HG02840 (cell line): ENCODE results near the gene SRD5A1.
"Not testable (repeated sequence)": the region's sequence is repeated elsewhere in the genome, so short reads cannot be mapped to it uniquely, and the experiment has no call there.

Experiments
- ATAC-seq: cut with Tn5 transposase; IDR thresholded peaks from one replicate; pipeline ENCODE4 v1.9.1; 2021; ENCODE audit warnings: mild to moderate bottlenecking, moderate library complexity, moderate number of reproducible peaks; ENCODE audit not compliant: unreplicated experiment, low FRiP score

The SRD5A1 gene

DNA sequence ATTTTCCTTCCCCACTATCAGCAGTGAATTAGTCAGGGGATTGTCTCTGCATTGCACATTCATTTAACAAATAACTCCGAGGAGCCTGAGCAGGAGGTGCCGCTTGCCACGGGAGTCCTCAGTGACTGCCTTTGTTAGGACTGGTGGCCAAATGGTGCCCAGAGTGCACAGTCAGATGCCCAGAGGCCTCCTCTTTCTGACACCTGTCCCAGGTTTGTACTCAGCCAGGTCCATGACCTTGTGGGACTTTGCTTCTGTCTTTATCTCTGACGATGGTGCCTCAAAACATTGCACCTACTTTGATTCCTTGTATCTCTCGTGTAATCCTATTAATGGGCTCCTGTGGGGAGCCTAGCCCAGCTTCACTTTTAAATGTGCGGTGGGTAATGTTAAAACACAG is 4.3 kb downstream of the SRD5A1 start:
- no peak for ATAC-seq

DNA sequence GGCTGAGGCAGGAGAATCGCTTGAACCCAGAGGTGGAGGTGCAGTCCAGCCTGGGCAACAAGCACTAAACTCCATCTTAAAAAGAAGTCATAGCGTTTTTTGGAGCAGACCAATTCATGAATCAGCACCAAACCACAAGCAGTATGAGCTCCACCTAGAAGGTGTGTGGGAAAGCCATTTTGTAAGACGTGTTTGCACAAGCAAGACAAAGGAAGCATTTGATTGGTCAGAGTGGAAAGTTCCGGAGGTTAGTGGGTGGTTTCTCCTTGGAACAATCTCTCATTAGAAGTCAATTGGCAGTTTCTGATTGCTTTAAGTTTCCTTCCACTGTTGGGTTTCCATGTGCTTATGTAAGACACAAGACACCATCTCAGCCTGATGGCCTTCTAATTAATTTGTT is 5.0 kb downstream of the SRD5A1 start:
- ATAC-seq = no peak

DNA sequence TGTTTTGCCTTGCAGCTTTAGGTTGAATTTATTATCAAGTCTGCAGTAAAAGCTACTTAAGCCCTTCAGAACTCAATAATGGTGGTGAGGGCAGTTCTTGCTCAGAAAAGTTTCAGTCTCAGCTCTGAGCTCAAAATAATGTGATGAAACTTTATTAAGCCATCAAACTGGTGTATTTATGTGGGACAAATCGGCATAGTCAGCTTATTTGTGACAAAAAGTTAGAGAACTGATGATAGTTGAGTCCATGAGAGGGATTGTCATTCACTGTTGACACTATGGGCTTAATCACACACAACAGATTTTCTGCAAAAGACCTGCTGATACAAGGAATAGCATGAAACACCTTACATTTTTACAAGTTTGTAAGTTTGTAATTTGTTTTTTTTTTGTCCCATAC is 9.4 kb downstream of the SRD5A1 start:
- ATAC-seq = no peak

DNA sequence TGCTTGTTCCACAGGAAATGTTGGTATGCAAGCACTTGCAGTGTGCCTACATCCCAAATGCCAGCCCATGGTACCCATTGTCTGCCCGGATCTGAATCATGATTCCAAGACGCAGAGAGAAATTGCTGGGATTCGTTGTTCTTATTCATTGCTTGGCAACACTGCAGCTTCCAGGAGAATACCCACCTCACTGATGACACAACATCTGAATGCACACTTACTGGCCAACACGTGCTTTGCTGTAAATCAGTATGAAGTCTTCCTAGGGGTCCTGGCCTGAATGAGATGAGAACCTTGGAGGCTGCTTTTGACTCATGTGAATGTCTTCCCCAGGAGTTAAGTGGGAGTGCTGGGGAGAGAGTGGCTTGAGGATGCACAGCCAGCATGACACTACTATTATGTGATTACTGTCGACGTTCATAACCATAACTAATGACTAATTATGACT is 11.6 kb downstream of the SRD5A1 start:
- no peak for ATAC-seq

DNA sequence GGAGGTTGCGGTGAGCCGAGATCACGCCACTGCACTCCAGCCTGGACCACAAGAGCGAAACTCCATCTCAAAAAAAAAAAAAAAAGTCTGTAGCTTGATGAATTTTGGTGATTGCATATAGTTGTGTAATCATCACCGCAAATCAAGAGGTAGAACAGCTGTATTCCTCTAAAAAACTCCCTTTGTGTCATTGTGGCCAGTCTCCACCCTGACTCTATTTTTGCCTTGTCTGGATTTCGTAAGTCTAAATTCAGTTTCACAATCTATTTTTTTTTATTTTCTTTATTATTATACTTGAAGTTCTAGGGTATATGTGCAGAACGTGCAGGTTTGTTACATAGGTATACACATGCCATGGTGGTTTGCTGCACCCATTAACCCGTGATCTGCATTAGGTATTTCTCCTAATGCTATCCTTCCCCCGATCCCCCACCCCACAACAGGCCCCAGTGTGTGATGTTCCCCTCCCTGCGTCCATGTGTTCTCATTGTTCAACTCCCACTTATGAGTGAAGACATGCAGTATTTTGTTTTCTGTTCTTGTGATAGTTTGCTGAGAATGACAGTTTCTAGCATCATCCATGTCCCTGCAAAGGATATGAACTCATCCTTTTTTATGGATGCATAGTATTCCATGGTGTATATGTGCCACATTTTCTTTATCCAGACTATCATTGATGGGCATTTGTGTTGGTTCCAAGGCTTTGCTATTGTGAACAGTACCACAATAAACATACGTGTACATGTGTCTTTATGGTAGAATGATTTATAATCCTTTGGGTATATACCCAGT is 12.5 kb downstream of the SRD5A1 start:
- ATAC-seq = not testable (repeated sequence)

DNA sequence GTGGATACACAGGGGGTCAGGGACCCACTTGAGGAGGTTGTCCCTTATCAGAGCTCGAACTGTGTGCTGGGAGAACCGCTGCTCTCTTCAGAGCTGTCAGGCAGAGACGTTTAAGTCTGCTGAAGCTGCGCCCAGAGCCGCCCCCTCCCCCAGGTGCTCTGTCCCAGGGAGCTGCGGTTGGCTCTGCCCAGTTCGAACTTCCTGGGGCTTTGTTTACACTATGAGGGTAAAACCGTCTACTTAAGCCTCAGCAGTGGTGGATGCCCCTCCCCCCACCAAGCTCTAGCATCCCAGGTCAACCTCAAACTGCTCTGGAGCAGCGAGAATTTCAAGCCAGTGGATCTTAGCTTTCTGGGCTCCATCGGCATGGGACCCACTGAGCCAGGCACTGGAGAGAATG is 15.9 kb downstream of the SRD5A1 start:
- no peak for ATAC-seq

DNA sequence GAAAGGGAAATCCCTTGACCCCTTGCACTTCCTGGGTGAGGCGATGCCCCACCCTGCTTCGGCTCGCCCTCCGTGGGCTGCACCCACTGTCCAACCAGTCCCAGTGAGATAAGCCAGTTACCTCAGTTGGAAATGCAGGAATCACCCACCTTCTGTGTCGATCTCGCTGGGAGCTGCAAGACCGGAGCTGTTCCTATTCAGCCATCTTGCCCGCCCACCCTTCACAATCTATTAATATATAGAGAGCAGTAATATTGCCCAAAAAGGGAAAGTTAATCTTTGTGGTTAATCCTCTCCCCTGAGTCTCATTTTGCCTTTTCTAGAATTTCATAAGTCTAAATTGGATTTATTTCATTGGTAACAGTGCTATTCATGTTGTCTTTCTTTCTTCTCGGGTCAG is 16.4 kb downstream of the SRD5A1 start:
- ATAC-seq = no peak

DNA sequence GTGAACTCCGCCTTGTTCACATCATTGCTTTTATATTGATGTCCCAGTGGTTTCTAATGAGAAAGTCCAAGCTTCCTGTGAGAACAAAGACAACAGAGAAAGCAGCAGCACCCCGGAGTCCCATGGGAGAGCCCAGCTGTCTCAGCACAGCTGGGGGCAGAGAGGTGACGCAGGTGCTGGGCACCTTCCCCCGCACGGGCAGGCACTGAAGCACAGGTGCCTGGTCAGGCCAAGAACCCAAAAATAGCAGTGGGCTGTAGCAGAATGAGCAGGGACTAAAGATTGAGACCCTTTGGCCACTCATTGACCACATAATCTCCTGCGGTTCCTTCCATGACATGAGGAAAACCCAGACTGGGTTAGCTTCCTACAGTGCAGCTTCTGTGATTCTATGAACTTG is 18.8 kb downstream of the SRD5A1 start:
- ATAC-seq = peak; percentile 84

DNA sequence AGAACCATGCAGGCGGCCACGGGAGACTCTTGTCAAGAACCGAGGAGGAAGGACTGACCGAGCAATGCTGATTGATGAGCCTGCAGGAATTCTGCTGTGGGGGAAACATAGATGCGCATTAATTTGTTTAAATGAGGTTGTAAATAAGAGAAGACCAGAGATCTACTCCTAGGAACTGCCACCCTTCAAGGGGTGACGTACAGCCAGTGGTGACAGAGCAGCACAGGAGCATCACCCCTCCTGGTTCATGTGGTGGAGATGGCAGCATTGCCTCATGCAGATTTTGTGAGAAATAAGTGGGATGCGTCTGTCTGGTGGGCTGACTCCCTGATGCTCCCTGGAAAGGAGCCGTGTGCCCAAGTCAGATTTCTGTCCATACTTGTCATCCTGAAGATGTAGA is 22.2 kb downstream of the SRD5A1 start:
- no peak for ATAC-seq

DNA sequence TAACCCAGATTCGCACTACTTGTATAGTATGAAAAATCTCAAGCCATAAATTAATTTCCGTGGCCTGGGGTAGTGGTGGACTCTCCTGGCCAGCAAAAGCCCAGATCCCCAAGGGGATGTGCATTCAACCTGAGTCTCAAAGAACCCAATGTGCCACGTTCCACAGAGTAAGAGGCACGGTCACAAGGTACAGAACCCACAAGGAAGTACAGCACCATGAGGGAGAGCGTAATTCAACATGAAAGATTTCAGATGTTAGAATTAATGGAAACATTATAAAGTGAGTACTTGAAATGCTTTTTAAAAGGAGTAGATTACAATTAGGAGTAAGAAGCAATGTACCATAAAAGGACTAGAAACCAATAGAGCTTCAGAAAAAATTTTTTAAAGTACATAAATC is 23.4 kb downstream of the SRD5A1 start:
- no peak for ATAC-seq

DNA sequence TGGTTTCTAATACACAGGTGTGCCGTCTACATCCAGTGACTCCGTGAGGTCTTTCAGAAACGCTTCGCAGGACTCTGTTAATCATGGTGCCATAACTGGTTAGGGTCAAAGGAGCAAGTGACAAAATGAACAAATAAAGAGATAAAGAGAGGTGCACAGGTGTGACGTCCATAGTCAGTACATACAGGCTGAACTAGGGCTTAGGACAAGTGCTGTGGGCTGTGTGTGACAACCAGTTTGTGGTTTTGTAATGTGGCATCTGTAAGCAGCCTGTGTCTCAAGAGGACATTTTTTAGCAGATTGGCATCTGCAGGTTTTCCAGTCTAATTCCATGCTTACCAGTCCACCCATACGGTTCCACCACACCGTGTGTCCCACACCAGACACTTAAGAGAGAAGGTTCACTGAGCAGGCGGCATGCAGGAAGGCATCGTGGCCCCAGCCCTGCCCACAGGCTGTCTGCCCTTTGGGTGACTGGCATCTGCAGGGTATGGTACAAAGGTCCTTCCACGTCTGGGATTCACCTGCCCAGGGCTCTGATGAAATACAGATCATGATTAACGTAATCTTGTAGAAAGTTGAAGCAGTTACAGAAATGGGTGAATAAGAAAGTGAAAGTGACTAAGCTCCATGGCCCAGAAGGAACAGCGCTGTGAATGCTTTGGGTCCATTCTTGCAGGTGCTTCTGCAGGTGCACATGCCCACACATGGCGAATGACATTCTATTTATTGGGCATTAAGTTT is 26.9 kb downstream of the SRD5A1 start:
- peak; percentile 67 for ATAC-seq

DNA sequence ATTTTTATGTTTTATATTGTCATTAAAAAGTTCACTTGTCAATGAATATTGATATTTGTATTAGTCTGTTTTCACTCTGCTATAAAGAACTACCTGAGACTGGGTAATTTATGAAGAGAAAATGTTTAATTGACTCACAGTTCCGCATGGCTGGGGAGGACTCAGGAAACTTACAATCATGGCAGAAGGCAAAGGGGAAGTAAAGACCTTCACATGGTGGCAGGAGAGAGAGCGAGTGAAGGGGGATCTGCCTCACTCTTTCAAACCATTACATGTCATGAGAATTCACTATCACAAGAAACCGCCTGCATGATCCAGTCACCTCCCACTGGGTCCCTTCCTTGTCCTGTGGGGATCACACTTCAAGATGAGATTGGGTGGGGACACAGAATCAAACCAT is 27.4 kb downstream of the SRD5A1 start:
- peak; percentile 39 for ATAC-seq

DNA sequence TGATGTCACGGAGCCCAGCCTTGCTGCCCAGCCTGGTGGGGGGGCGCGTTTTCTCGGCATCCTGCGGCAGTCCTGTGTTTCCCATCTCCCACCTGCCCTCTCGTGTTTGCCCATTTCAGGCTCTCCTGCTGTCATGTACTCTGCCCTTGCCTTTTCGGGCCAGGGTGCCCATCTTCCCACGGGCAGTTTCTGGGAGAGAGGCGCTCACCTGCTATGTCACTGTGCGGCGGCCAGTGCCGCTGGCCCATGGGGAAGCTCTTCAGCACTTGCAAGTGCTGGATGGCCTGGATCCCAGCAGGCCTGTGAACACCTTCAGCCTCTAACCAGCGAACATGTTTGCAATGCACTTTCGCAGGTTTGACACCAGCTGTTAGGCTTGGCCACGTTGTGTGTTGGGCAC is 33.5 kb downstream of the SRD5A1 start:
- ATAC-seq = no peak

DNA sequence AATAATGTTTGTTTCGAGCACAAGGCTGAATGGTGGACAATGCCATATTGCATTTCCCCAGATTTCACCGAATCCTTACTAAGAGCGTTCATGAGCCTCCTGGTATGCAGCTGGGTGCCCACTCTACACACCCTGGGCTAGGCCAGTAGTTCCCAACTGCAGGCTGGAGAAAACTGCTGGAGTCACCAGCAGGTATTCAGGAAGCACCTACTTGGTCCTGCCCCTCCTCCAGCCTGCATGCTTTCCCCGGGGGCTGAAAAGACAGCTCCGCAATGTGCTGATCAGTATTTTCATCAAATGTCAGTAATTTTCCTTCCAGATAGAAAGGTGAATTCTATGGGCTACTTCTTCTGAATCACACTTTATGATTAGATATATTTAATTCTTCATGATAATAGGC is 34.4 kb downstream of the SRD5A1 start:
- no peak for ATAC-seq

DNA sequence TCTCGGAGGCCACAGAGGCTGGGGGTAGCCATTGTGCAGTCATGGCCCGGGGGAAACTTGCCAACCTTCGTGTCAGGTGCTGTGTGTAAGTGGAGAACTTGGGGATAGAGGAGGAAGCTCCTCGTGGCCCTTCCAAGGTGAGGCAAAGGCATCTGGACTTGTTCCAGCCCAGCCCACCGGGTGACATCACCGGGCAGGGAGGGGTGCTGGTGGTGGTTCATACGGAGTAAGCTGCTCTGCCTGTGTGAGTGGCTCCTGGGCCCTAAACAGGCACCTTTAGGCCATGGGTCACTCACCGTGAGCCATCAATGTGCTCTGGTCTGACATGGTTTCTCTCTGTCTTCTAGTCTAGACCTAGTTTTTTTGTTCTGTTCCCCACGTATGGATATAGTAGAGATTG is 35.5 kb downstream of the SRD5A1 start:
- ATAC-seq = not testable (repeated sequence)

DNA sequence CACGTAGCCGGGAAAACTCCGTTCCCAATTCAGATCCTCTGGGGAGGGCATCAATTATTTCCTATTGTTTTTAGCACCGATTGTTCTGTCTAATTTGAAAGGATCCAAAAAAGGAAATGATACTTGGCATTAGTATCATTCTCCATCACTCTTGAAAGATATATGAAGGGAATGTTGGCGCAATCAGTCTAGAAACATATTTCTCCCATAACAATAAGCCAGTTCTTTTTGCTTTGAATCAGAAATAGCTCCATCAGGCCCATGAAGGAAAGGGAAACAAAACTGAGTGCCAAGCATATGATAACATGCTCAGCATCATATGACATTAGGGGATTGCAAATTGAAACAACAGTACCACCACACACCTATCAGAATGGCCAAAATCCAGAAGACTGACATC is 39.8 kb downstream of the SRD5A1 start:
- no peak for ATAC-seq

DNA sequence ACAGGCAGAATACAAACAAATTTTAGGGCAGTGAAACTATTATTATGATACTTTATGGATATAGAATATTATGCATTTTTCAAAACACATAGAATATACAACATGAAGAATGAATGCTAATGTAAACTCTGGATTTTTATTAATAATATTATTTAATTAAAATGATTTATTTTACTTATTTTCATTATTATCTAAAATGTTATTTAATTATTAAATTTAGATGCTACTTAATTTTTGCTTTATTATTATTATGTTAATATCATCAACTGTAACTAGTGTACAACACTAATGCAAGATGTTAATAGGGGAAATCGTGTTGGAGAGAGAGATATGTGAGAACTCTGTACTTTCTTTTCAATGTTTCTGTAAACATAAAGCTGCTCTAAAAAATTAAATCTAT is 40.7 kb downstream of the SRD5A1 start:
- ATAC-seq = no peak

DNA sequence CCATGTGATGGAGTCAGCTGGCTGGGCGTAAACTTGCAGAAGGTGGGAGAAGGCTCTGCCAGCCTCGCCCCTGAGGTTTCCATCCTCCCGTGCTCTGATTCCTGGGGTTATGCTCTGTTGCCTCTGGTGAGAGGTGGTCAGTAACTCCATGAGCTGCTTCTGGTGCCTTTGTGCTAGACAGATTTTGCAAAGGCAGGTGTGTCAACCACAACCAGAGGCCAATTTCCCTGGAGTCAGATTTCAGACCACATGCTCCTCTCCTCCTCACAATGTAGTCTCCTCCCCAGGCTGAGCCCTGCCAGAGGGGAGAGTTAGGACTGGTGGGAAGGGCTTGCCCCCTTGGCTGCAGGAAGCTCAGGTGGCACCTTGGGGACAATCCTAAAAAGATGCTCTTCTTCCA is 41.2 kb downstream of the SRD5A1 start:
- ATAC-seq = no peak

DNA sequence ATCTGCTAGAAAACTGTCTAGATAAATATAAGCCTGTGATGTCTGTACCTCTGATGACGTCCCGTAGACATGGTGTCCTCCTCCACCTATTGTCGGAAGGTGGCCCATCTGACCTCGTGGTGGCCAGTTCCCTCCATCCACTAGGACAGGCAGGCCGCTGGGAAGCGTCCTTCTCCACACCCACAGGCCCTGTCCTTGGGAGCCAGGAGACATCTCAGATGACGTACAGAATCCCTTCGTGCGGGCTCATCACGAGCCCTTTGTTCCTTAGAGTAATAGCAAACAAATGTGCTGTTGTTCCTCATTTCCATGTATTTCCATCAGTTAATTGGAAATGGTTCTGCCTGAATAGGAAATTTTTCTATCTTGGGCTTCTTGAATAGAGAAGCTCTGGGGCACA is 41.6 kb downstream of the SRD5A1 start:
- no peak for ATAC-seq

DNA sequence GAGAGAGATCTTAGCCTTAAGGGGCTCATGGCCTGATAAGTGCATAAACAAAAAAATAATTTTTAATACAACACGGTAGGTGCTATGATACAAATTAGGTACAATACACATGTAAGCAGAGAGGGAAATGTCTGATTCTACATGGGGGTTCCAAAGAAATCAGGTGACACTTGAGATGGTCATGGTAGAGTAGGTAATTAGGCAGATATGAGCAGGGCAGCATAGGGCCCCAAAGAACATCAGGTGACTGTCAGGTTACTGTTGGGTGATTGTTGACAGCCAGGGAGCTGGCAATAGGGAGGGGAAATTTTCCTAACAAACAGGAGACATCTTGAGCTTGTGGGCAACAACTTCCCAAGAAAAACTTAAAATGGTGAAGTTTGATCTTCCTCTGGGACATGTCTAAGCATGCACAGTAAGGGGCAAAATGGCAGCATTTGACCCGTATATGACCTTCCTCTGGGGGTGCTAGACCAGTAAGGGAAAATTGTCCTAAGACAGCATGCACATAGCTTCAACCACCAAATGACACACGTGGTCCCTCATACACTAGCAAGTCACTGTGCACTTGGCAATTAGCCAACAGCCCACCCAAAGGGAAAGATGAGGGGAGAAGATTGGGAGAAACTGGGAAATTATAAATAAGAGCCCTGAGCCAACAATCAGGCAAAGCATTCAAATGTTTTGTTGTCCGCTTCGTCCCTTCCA is 42.7 kb downstream of the SRD5A1 start:
- no peak for ATAC-seq

DNA sequence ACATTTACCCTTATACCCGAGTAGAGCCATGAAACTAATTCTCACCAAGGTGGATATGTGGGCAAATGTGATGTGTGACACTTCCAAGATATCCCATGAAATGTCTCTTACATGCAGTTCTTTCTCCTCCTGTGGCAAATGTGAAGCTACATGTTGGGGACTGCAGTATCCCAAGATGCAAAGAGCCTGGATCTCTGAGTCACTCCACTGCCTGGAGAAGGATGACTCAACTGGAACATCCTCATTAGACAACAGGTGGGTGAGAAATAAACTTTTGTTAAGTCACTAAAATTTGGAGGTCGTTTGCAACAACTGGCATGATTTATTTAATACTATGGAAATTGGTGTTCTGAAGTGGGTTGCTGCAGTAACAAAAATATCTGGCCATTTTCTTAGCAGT is 43.5 kb downstream of the SRD5A1 start:
- no peak for ATAC-seq
